Skeletal muscle cell (primary cell): ENCODE data around the gene VPS52.

ENCODE experiments used
- DNase-seq: peaks from one replicate; pipeline ENCODE4 v3.0.0-alpha.2; 2010; ENCODE audit warnings: low read depth
- H3K4me3 ChIP-seq: 2 replicates; pipeline ENCODE4 v1.5.1; 2011; ENCODE audit warnings: low read depth, mild to moderate bottlenecking, control low read depth, low read length, moderate library complexity

VPS52 gene

DNA sequence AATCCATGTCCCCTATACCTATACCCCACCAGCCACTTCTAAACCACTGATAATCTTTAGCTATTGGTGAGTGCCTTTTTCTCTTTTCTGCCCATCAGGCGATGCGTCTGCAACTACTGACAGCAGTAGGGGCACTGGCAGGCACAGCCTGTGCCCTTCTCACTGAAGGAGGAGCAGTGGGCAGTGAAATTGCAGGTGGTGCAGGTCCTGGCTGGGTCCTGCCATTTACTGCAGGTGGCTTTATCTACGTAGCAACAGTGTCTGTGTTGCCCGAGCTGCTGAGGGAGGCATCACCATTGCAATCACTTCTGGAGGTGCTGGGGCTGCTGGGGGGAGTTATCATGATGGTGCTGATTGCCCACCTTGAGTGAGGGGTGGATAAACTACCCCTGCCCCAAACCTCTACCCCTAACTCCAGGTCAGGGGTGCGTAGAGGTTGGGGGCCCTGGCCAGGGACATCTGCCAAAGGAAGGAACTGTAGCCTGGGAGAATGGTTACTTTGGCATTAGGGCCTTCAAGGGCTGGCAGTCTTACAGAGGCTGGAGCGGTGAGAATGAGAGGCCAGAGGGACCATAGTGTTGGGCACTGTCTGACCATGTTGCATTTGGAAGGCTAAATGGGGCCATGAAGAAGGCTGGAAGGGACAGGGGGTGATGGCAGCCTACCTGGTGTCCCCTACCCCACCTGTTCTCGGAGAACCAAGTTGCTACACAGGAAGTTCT, 68.1 kb downstream of the VPS52 start:
- no peak for DNase-seq
- no peak overlapping the region for H3K4me3 ChIP-seq

DNA sequence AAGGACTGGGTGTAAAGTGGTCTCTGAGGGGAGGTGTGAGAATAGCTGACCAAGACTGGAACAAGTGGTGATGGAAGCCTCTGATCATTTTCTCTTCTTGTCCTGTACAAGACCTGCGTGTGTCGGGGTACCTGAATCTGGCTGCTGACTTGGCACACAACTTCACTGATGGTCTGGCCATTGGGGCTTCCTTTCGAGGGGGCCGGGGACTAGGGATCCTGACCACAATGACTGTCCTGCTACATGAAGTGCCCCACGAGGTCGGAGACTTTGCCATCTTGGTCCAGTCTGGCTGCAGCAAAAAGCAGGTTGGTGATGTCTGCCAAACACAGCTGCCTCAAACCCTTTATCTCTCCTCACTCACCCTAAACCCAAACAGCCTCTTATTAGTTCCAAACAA, 68.9 kb downstream of the VPS52 start:
- DNase-seq: no peak
- no peak overlapping the region for H3K4me3 ChIP-seq

DNA sequence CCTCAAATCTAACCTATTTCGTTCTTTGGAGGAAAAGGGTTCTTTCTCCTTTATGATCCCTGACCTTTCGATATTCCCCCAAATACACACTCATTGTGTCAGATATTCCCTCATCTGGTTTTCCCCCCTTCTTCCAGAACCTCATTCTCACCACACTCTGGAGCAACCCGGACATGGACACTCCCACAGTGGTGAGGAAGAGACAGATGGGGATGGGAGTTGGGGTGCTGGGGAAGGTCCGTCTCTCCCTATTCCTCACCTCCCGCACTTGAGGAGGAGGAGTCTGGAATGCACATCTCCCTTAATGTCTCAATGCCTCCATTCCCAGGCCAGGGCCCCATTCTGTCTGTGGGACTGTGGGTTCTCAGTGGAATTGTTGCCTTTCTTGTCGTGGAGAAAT, 69.7 kb downstream of the VPS52 start:
- H3K4me3 ChIP-seq: peak overlapping the region; percentile 95
- no peak for DNase-seq

DNA sequence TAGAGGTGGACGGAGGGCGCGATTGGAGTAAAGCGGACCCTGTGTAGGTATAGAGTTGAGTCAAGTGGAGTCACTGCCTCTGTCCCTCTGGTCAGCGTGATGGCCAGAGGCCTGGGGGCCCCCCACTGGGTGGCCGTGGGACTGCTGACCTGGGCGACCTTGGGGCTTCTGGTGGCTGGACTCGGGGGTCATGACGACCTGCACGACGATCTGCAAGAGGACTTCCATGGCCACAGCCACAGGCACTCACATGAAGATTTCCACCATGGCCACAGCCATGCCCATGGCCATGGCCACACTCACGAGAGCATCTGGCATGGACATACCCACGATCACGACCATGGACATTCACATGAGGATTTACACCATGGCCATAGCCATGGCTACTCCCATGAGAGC, 70.5 kb downstream of the VPS52 start:
- peak overlapping the region; percentile 95 for H3K4me3 ChIP-seq

More for the DNA sequence above, 70.5 kb downstream of the VPS52 start:
- DNase-seq: no peak
